GM23248 (cell line): ENCODE results near the gene RUNX1.

Source experiments
- EZH2 ChIP-seq: fragments of 200-600 bp; sonication (generic); IDR thresholded peaks from 2 replicates; pipeline ENCODE4 v1.6.1; 2018; ENCODE audit warnings: antibody characterized with exemption, mild to moderate bottlenecking; ENCODE audit not compliant: insufficient read depth, poor library complexity, severe bottlenecking
- EZH2phosphoT487 ChIP-seq: fragments of 200-600 bp; sonication (generic); IDR thresholded peaks from 2 replicates; pipeline ENCODE4 v1.6.1; 2018; ENCODE audit warnings: antibody characterized with exemption, moderate library complexity, mild to moderate bottlenecking, low read depth; ENCODE audit not compliant: insufficient read depth

GRCh38 chr21:34991366-34991957 lies 57.6 kb downstream of the RUNX1 start:
- TF ChIP-seq EZH2 = no peak
- no peak for TF ChIP-seq EZH2phosphoT487
